Osteoblast (primary cell): ENCODE measurements around the gene TDRD5. TPM values are rescaled to one million over a fixed set of nuclear protein-coding genes. Genes with fewer than 3 reads are reported as not detected.
A peak's percentile ranks its signal among the peaks of the same experiment; 100 is the strongest.

Experiments used
- DNase-seq: peaks from one replicate; pipeline ENCODE4 v3.0.0; 2011; ENCODE audit warnings: low spot score, mixed read lengths; ENCODE audit not compliant: insufficient read length; ENCODE audit errors: missing footprints
- H2AFZ ChIP-seq: 2 replicates; pipeline ENCODE4 v1.6.0; 2011; ENCODE audit warnings: mild to moderate bottlenecking, low read length
- H3K27ac ChIP-seq: 2 replicates; pipeline ENCODE4 v1.5.1; 2011; ENCODE audit warnings: mild to moderate bottlenecking, low read depth, low read length, moderate library complexity
- H3K27me3 ChIP-seq: 2 replicates; pipeline ENCODE4 v1.6.0; 2012; ENCODE audit warnings: mild to moderate bottlenecking, control low read depth, inconsistent platforms, low read length, moderate library complexity; ENCODE audit not compliant: insufficient read depth
- H3K36me3 ChIP-seq: 2 replicates; pipeline ENCODE4 v1.5.1; 2011; ENCODE audit warnings: mild to moderate bottlenecking, low read length, control low read depth, moderate library complexity; ENCODE audit not compliant: insufficient read depth
- H3K4me1 ChIP-seq: 2 replicates; pipeline ENCODE4 v1.5.1; 2011; ENCODE audit warnings: mild to moderate bottlenecking, low read length, control low read depth, moderate library complexity; ENCODE audit not compliant: insufficient read depth
- H3K4me2 ChIP-seq: 2 replicates; pipeline ENCODE4 v1.6.0; 2011; ENCODE audit warnings: mild to moderate bottlenecking, low read length; ENCODE audit not compliant: insufficient read depth
- H3K4me3 ChIP-seq: fragments of 200-600 bp; sonication (generic); 3 replicates; pipeline ENCODE4 v1.5.1; 2012; ENCODE audit warnings: mild to moderate bottlenecking, low read length, inconsistent platforms; ENCODE audit not compliant: insufficient read depth
- H3K79me2 ChIP-seq: 2 replicates; pipeline ENCODE4 v1.6.0; 2012; ENCODE audit warnings: mild to moderate bottlenecking, low read length, control low read depth, inconsistent platforms; ENCODE audit not compliant: insufficient read depth
- H3K9me3 ChIP-seq: 2 replicates; pipeline ENCODE4 v1.5.1; 2011; ENCODE audit warnings: low read depth, low read length, control low read depth
- H4K20me1 ChIP-seq: 2 replicates; pipeline ENCODE4 v1.6.0; 2012; ENCODE audit warnings: mild to moderate bottlenecking, low read length, control low read depth; ENCODE audit not compliant: insufficient read depth
- CTCF ChIP-seq: IDR thresholded peaks from 2 replicates; pipeline ENCODE4 v1.5.1; 2011; ENCODE audit warnings: mild to moderate bottlenecking, low read depth, low read length, moderate library complexity; ENCODE audit errors: extremely low read depth
- total RNA-seq: library from RNA; depleted of rRNA; stranded (reverse); fragments of >200 nt; gene quantifications from 2 replicates; pipeline ENCODE4 v1.2.3, GENCODE V29; 2012

Gene TDRD5
- total RNA-seq, 1 donor: not detected

- H3K9me3 ChIP-seq: no peaks in the 10 kb centered on the region
- no peak overlapping the region for H3K4me3 ChIP-seq
- H3K27me3 ChIP-seq: no peaks in the 10 kb centered on the region
- DNase-seq: no peak
- H4K20me1 ChIP-seq: no peaks in the 10 kb centered on the region
- H3K4me2 ChIP-seq: no peak overlapping the region
- H3K79me2 ChIP-seq: no peaks in the 10 kb centered on the region
- no peak overlapping the region for H2AFZ ChIP-seq
- H3K36me3 ChIP-seq: no peaks in the 10 kb centered on the region
- no peak for TF ChIP-seq CTCF
- no peak overlapping the region for H3K27ac ChIP-seq
- no peaks in the 10 kb centered on the region for H3K4me1 ChIP-seq
These were observed 42.8 kb upstream of the TDRD5 start for GRCh38 chr1:179548666-179549367.

- TF ChIP-seq CTCF: no peak
- Histone ChIP-seq H3K27me3 (no peaks in the 10 kb centered on the region), H2AFZ (no peak overlapping the region), H3K9me3 (no peaks in the 10 kb centered on the region), H4K20me1 (no peaks in the 10 kb centered on the region), H3K4me2 (no peak overlapping the region), H3K36me3 (no peaks in the 10 kb centered on the region), H3K27ac (no peak overlapping the region), H3K4me3 (no peak overlapping the region), H3K4me1 (no peaks in the 10 kb centered on the region), H3K79me2 (no peaks in the 10 kb centered on the region)
- no peak for DNase-seq
These were observed 42.3 kb upstream of the TDRD5 start for GRCh38 chr1:179549368-179549700.

GRCh38 chr1:179550746-179551682 lies 40.6 kb upstream of the TDRD5 start:
- Histone ChIP-seq H3K36me3 (no peaks in the 10 kb centered on the region), H4K20me1 (no peaks in the 10 kb centered on the region), H3K4me2 (peak overlapping the region; percentile 31), H3K4me3 (no peak overlapping the region), H3K27me3 (no peaks in the 10 kb centered on the region), H3K9me3 (no peaks in the 10 kb centered on the region), H3K79me2 (no peaks in the 10 kb centered on the region), H3K27ac (no peak overlapping the region), H2AFZ (peak overlapping the region; percentile 27), H3K4me1 (no peaks in the 10 kb centered on the region)
- DNase-seq: peak; percentile 72
- TF ChIP-seq CTCF: no peak

GRCh38 chr1:179554427-179554826 lies 37.2 kb upstream of the TDRD5 start:
- Histone ChIP-seq H3K9me3 (no peaks in the 10 kb centered on the region), H3K4me3 (no peak overlapping the region), H2AFZ (no peak overlapping the region), H3K36me3 (no peaks in the 10 kb centered on the region), H3K79me2 (no peaks in the 10 kb centered on the region), H3K4me1 (no peaks in the 10 kb centered on the region), H3K27ac (no peak overlapping the region), H4K20me1 (no peaks in the 10 kb centered on the region), H3K4me2 (no peak overlapping the region), H3K27me3 (no peaks in the 10 kb centered on the region)
- DNase-seq: no peak
- no peak for TF ChIP-seq CTCF
